Keratinocyte (primary cell): ENCODE results near the gene KCNJ1. TPM values are rescaled to one million over a fixed set of nuclear protein-coding genes. Genes with fewer than 3 reads are reported as not detected.

ENCODE experiments used
- DNase-seq: peaks from one replicate; pipeline ENCODE4 v3.0.0-alpha.2; 2011; ENCODE audit warnings: low read depth, missing footprints, low spot score
- FAIRE-seq: peaks from 2 replicates; lab custom pipeline; 2011; peaks lifted over from hg19 to GRCh38; lab: Jason Lieb, UNC
- H2AFZ ChIP-seq: 2 replicates; pipeline ENCODE4 v1.6.0; 2012; ENCODE audit warnings: low read length, control low read depth, inconsistent platforms; ENCODE audit not compliant: control insufficient read depth
- H3K27ac ChIP-seq: 2 replicates; pipeline ENCODE4 v1.5.1; 2011; ENCODE audit warnings: low read length; ENCODE audit not compliant: control insufficient read depth, insufficient read depth
- H3K27me3 ChIP-seq: 3 replicates; pipeline ENCODE4 v1.6.0; 2011; ENCODE audit warnings: low read length; ENCODE audit not compliant: control insufficient read depth, insufficient read depth; ENCODE audit errors: extremely low read depth
- H3K36me3 ChIP-seq, 2 experiments: 2 replicates in 1 of 2; 3 replicates in 1 of 2; pipeline ENCODE4 v1.5.1; 2011; ENCODE audit warnings: low read length in 2 of 2, mild to moderate bottlenecking in 1 of 2; ENCODE audit not compliant: control insufficient read depth in 2 of 2, insufficient read depth in 2 of 2; ENCODE audit errors: extremely low read depth in 1 of 2
- H3K4me1 ChIP-seq: 3 replicates; pipeline ENCODE4 v1.5.1; 2011; ENCODE audit warnings: low read length; ENCODE audit not compliant: control insufficient read depth, insufficient read depth; ENCODE audit errors: extremely low read depth
- H3K4me2 ChIP-seq: 3 replicates; pipeline ENCODE4 v1.6.0; 2011; ENCODE audit warnings: low read depth, low read length; ENCODE audit not compliant: control insufficient read depth, insufficient read depth; ENCODE audit errors: extremely low read depth
- H3K4me3 ChIP-seq, 3 experiments: fragments of 200-600 bp in 1 of 3; sonication (generic) in 1 of 3; 2 replicates in 2 of 3; 3 replicates in 1 of 3; pipeline ENCODE4 v1.5.1; 2011 to 2016; ENCODE audit warnings: low read length in 3 of 3, mild to moderate bottlenecking in 3 of 3, control low read depth in 2 of 3, inconsistent platforms in 1 of 3, low read depth in 1 of 3, mixed read lengths in 1 of 3, mixed run types in 1 of 3, moderate library complexity in 1 of 3; ENCODE audit not compliant: control insufficient read depth in 2 of 3, insufficient read depth in 2 of 3; ENCODE audit errors: extremely low read depth in 1 of 3
- H3K79me2 ChIP-seq: 2 replicates; pipeline ENCODE4 v1.6.0; 2012; ENCODE audit warnings: low read length; ENCODE audit not compliant: control insufficient read depth, insufficient read depth
- H3K9ac ChIP-seq: 3 replicates; pipeline ENCODE4 v1.6.0; 2011; ENCODE audit warnings: low read length; ENCODE audit not compliant: control insufficient read depth, insufficient read depth; ENCODE audit errors: extremely low read depth
- H3K9me1 ChIP-seq: 3 replicates; pipeline ENCODE4 v1.6.0; 2011; ENCODE audit warnings: low read length; ENCODE audit not compliant: control insufficient read depth, insufficient read depth; ENCODE audit errors: extremely low read depth
- H3K9me3 ChIP-seq: 2 replicates; pipeline ENCODE4 v1.5.1; 2012; ENCODE audit warnings: low read depth, low read length; ENCODE audit not compliant: control insufficient read depth
- H4K20me1 ChIP-seq: 3 replicates; pipeline ENCODE4 v1.6.0; 2011; ENCODE audit warnings: low read length; ENCODE audit not compliant: control insufficient read depth, insufficient read depth; ENCODE audit errors: extremely low read depth
- CTCF ChIP-seq, 3 experiments: IDR thresholded peaks in 1 of 3; conservative IDR thresholded peaks in 1 of 3; optimal IDR thresholded peaks in 1 of 3; 2 replicates in 2 of 3; 3 replicates in 1 of 3; pipeline versions ENCODE3 to v1.5.1; 2011; ENCODE audit warnings: low read length in 3 of 3, mild to moderate bottlenecking in 3 of 3, moderate library complexity in 2 of 3, control low read depth in 1 of 3, inconsistent platforms in 1 of 3; ENCODE audit not compliant: insufficient read depth in 2 of 3; ENCODE audit errors: extremely low read depth in 1 of 3
- EZH2 ChIP-seq: IDR thresholded peaks from one replicate; pipeline ENCODE4 v1.6.1; 2012; ENCODE audit warnings: inconsistent platforms, mild to moderate bottlenecking, low read length, moderate library complexity
- dilution Hi-C: fragments of 300-500 bp; cut with MboI; formaldehyde crosslinking; loops from one replicate; pipeline ENCODE4 v1.7.0; 2020; ENCODE audit warnings: low sequenced_read_pairs; ENCODE audit not compliant: extremely low pct_ligation_motif_present
- polyA plus RNA-seq, 5 experiments: library from polyadenylated mRNA; depleted of rRNA in 3 of 5; stranded (reverse) in 3 of 5; stranded (forward) in 1 of 5; unstranded in 1 of 5; fragments of >200 nt; gene quantifications; 1 replicate in 1 of 5; 2 replicates in 3 of 5; 3 replicates in 1 of 5; pipeline versions ENCODE4 v1.2.1 to v1.2.3, GENCODE V29; 2011 to 2012; ENCODE audit warnings: missing spikeins in 2 of 5, low read depth in 1 of 5, low replicate concordance in 1 of 5

Gene KCNJ1
- polyA plus RNA-seq, 1 donor (not counting 4 experiments of a cell fraction or from before 2014, with no cell fraction given), result 0.12 TPM

GRCh38 chr11:128854841-128855240 lies 12.3 kb downstream of the KCNJ1 start:
- Histone ChIP-seq H3K4me3 (no peak overlapping the region), H3K36me3 (no peaks in the 10 kb centered on the region), H3K27me3 (no peaks in the 10 kb centered on the region), H2AFZ (no peak overlapping the region), H3K9me3 (no peaks in the 10 kb centered on the region), H3K9me1 (no peaks in the 10 kb centered on the region), H3K4me2 (no peak overlapping the region), H3K9ac (no peak overlapping the region), H4K20me1 (no peaks in the 10 kb centered on the region), H3K4me1 (no peaks in the 10 kb centered on the region), H3K27ac (no peak overlapping the region), H3K79me2 (no peaks in the 10 kb centered on the region)
- dilution Hi-C loops, result no loop called here
- FAIRE-seq (no peak), DNase-seq (no peak)
- no peak for TF ChIP-seq CTCF (optimal IDR thresholded peaks at IDR 0.05 in 1 of 3, IDR thresholded peaks at IDR 0.05 in 1 of 3, conservative IDR thresholded peaks at IDR 0.05 in 1 of 3; ENCODE audit: extremely low read depth in 1 of 3, insufficient read depth in 2 of 3, low read length in 3 of 3)
- no peak for TF ChIP-seq EZH2

- Histone ChIP-seq H3K4me3 (no peak overlapping the region), H3K4me1 (no peaks in the 10 kb centered on the region), H2AFZ (no peak overlapping the region), H3K36me3 (no peaks in the 10 kb centered on the region), H3K9me1 (no peaks in the 10 kb centered on the region), H3K79me2 (no peaks in the 10 kb centered on the region), H3K9ac (no peak overlapping the region), H3K9me3 (no peaks in the 10 kb centered on the region), H4K20me1 (no peaks in the 10 kb centered on the region), H3K4me2 (no peak overlapping the region), H3K27ac (no peak overlapping the region), H3K27me3 (no peaks in the 10 kb centered on the region)
- TF ChIP-seq CTCF (optimal IDR thresholded peaks at IDR 0.05 in 1 of 3, IDR thresholded peaks at IDR 0.05 in 1 of 3, conservative IDR thresholded peaks at IDR 0.05 in 1 of 3; ENCODE audit: extremely low read depth in 1 of 3, insufficient read depth in 2 of 3, low read length in 3 of 3) (no peak), EZH2 (no peak)
- DNase-seq, result no peak
- dilution Hi-C loops, result no loop called here
- no peak for FAIRE-seq
These were observed 13.5 kb downstream of the KCNJ1 start for GRCh38 chr11:128853559-128853958.
